ENCODE data around the gene MYO5B. TPM values are rescaled to one million over a fixed set of nuclear protein-coding genes. Genes with fewer than 3 reads are reported as not detected.

Gene MYO5B
- total and polyA plus RNA-seq, 10 of the 15 experiments (the other 5 are each of a cell fraction or from before 2014, with no cell fraction given): 2.5 to 4.5 (median 3.3) TPM

DNA sequence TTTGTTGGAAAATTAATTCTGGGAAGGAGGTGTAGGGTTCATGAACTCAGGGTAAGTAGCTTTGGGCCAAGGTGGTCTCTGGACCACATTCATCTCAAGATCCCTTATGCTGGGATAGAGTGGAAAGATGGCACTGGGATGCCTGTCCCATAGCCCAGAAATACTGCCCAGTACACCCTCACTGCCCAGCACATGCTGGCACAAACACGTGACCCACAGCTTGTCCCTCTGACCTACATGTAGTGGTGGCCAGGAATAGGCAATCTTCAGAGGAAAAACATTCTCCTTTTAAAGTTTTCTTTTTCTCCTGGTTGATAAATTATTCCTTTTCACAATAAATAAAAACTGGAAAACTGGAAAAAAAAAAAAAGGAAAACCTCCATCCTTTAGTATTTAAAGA, 246.0 kb downstream of the MYO5B start (continued):
- no peak for TF ChIP-seq RFX5 (IDR thresholded peaks at IDR 0.05; ENCODE audit: low read depth, low read length)

DNA sequence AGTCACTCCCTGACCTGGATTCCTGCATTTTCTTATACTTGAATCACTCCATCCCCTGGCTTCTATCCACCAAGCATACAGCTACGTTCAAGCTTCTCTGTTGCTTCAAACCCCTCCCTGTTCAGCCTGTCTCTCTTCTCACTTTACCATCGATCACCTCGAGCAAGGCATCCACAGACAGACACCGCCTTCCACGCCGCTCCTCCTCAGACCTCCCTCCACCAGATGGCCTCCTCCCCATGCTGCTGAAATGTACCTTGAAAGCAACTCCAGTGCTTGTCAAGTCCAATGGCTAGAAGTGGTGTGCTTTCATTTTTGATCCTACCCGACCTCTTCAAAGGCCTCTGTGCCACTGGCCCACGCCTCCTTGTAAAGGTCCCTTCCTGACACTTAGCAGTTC, 250.3 kb downstream of the MYO5B start:
- H3K27ac ChIP-seq (ENCODE audit: control insufficient read depth, insufficient read depth): no peak overlapping the region
- WGBS (ENCODE audit: insufficient coverage, insufficient replicate concordance, low lambda C conversion rate, missing lambda C conversion rate): 42% methylated on average over 8 of the region's 8 CpGs
- H3K4me2 ChIP-seq (ENCODE audit: control insufficient read depth, insufficient read depth): no peak overlapping the region
- ATAC-seq (peak; percentile 74), FAIRE-seq (peak; percentile 47), DNase-seq (ENCODE audit: low read depth, low spot score) (no peak)
- H3K4me1 ChIP-seq (ENCODE audit: control insufficient read depth, insufficient read depth, low read length): no peaks in the 10 kb centered on the region
- ChIA-PET RAD21 (ENCODE audit: unreplicated experiment) (interaction anchor here (1.4 to 3.3 kb wide), 2 partner anchors 259 to 413 kb away, joined by 3 to 9 read pairs; no protein-coding TSS in a partner anchor), SMC1A (ENCODE audit: uncharacterized antibody, unreplicated experiment) (interaction anchor here (1.3 kb wide), 1 partner anchor 10 kb away, joined by 3 read pairs; no protein-coding TSS in a partner anchor), CTCF (interaction anchor here (0.6 to 1.2 kb wide), 6 partner anchors 63 to 484 kb away, joined by 3 to 4 read pairs (median 3); partner anchors contain the start of gene MYO5B), POLR2A (no interaction called here)
- H3K9me3 ChIP-seq (replicated peaks; ENCODE audit: control insufficient read depth, insufficient read depth, low read length): no peaks in the 10 kb centered on the region
- H3K27me3 ChIP-seq (replicated peaks in 1 of 2; ENCODE audit: control insufficient read depth in 2 of 2, insufficient read depth in 2 of 2, low read length in 1 of 2): peaks cover 0 to 6% of the 10 kb centered on the region in 2 experiments; a peak in 2 of 4 replicates
- intact Hi-C loops (cut with micrococcal nuclease; ENCODE audit: unreplicated experiment) (loop anchor here (10.0 kb wide), 1 partner anchor 260 kb away; no protein-coding TSS in a partner anchor), in situ Hi-C loops (cut with MboI) (no loop called here)
- H3K9ac ChIP-seq (ENCODE audit: control insufficient read depth, insufficient read depth, low read length): no peak overlapping the region
- no peaks in the 10 kb centered on the region for H4K20me1 ChIP-seq (ENCODE audit: control insufficient read depth, insufficient read depth)
- no peak overlapping the region for H3K4me3 ChIP-seq
- no TSS peak for BruUV-seq (replicated peaks)
- no peak overlapping the region for H2AFZ ChIP-seq (ENCODE audit: control insufficient read depth, low read depth, low read length)
- no peaks in the 10 kb centered on the region for H3K36me3 ChIP-seq (ENCODE audit: control insufficient read depth in 2 of 2, insufficient read depth in 2 of 2, low read length in 1 of 2)
- TF ChIP-seq SMC3 (IDR thresholded peaks at IDR 0.05; ENCODE audit: borderline replicate concordance, low read length) (peak; percentile 35; the same call in 1 of the 2 replicates), RAD21 (IDR thresholded peaks at IDR 0.05; ENCODE audit: insufficient read depth, low read depth, low read length) (peak; percentile 42; the same call in 1 of the 2 replicates), TARDBP (IDR thresholded peaks at IDR 0.05; ENCODE audit: borderline replicate concordance) (no peak), TAF1 (IDR thresholded peaks at IDR 0.05; ENCODE audit: borderline replicate concordance, low read depth, low read length) (no peak)
- TF ChIP-seq, protein P1, sequence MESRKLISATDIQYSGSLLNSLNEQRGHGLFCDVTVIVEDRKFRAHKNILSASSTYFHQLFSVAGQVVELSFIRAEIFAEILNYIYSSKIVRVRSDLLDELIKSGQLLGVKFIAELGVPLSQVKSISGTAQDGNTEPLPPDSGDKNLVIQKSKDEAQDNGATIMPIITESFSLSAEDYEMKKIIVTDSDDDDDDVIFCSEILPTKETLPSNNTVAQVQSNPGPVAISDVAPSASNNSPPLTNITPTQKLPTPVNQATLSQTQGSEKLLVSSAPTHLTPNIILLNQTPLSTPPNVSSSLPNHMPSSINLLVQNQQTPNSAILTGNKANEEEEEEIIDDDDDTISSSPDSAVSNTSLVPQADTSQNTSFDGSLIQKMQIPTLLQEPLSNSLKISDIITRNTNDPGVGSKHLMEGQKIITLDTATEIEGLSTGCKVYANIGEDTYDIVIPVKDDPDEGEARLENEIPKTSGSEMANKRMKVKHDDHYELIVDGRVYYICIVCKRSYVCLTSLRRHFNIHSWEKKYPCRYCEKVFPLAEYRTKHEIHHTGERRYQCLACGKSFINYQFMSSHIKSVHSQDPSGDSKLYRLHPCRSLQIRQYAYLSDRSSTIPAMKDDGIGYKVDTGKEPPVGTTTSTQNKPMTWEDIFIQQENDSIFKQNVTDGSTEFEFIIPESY (IDR thresholded peaks at IDR 0.05): peak; percentile 41; the same call in 1 of the 2 replicates
- TF ChIP-seq, protein P2, sequence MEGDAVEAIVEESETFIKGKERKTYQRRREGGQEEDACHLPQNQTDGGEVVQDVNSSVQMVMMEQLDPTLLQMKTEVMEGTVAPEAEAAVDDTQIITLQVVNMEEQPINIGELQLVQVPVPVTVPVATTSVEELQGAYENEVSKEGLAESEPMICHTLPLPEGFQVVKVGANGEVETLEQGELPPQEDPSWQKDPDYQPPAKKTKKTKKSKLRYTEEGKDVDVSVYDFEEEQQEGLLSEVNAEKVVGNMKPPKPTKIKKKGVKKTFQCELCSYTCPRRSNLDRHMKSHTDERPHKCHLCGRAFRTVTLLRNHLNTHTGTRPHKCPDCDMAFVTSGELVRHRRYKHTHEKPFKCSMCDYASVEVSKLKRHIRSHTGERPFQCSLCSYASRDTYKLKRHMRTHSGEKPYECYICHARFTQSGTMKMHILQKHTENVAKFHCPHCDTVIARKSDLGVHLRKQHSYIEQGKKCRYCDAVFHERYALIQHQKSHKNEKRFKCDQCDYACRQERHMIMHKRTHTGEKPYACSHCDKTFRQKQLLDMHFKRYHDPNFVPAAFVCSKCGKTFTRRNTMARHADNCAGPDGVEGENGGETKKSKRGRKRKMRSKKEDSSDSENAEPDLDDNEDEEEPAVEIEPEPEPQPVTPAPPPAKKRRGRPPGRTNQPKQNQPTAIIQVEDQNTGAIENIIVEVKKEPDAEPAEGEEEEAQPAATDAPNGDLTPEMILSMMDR (IDR thresholded peaks at IDR 0.05 in 2 of 3, conservative IDR thresholded peaks at IDR 0.05 in 1 of 3; ENCODE audit: control insufficient read depth in 2 of 3, extremely low read depth in 1 of 3, insufficient read depth in 1 of 3, low read depth in 3 of 3, low read length in 3 of 3): peak in 2 of 3 experiments; percentile 9 to 46; a peak in 3 of 6 replicates
- TF ChIP-seq, protein P3, sequence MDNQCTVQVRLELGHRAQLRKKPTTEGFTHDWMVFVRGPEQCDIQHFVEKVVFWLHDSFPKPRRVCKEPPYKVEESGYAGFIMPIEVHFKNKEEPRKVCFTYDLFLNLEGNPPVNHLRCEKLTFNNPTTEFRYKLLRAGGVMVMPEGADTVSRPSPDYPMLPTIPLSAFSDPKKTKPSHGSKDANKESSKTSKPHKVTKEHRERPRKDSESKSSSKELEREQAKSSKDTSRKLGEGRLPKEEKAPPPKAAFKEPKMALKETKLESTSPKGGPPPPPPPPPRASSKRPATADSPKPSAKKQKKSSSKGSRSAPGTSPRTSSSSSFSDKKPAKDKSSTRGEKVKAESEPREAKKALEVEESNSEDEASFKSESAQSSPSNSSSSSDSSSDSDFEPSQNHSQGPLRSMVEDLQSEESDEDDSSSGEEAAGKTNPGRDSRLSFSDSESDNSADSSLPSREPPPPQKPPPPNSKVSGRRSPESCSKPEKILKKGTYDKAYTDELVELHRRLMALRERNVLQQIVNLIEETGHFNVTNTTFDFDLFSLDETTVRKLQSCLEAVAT (IDR thresholded peaks at IDR 0.05): peak; percentile 89
- no peaks in the 10 kb centered on the region for H3K79me2 ChIP-seq (ENCODE audit: control insufficient read depth, insufficient read depth, low read length)
